ENCODE data around the gene PPP2R2C. TPM values are rescaled to one million over a fixed set of nuclear protein-coding genes. Genes with fewer than 3 reads are reported as not detected.

PPP2R2C gene
- total RNA-seq, 1 experiment from 2014 or later = 32.9 TPM

DNA sequence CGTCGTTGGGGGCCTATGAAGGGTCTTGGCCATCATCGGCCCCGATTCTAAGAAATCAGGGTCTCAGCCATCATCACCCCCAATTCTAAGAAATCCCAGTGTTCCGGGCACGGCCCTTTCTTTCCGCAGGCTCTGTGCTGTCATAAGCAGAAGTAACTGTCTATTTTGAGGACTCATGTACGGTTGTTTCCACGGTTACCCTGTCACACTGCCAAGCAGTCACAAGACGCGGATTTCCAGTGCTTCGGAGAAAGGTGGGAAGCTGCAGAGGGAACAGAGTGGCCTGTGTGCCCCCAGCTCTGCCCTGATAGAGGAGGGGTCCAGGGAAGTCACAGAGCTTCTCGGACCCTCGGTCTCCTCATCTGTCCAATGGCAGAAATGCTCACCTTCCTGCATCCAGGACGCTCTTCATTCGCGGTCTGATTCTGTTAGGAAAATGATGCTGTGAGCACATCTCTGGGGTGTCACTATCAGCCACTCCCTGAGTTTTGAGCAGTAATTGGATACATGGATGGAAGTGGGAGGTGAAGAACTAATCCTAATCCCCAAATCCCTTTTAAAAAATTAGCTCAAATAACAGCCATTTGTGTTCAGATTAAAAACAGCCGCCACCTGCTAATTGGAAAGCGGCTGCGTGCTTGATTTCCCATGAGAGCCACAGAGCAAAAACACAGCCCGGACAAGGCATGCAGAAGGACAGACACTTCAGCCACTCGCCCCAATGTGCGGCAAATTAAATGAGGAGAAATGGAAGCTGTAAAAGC is 129.7 kb downstream of the PPP2R2C start:
- Histone ChIP-seq H3K36me3 (ENCODE audit: control insufficient read depth in 1 of 2, insufficient read depth in 2 of 2, low read length in 2 of 2) (no peaks in the 10 kb centered on the region), H3K4me2 (ENCODE audit: low read length) (no peak overlapping the region), H3K27ac (ENCODE audit: low read depth, low read length) (no peak overlapping the region), H3K79me2 (ENCODE audit: insufficient read depth, low read length) (no peaks in the 10 kb centered on the region), H2AFZ (ENCODE audit: low read depth, low read length, poor library complexity, severe bottlenecking) (no peak overlapping the region), H3K9me2 (ENCODE audit: insufficient read depth) (no peaks in the 10 kb centered on the region), H3K4me3 (replicated peaks in 1 of 2; ENCODE audit: low read depth in 1 of 2, low read length in 2 of 2) (no peak overlapping the region), H4K20me1 (ENCODE audit: insufficient read depth) (no peaks in the 10 kb centered on the region), H3K27me3 (ENCODE audit: insufficient read depth, low read length) (0 out of 2 replicates have a peak, but pooled peaks cover 3% of the 10 kb centered on the region), H3K9ac (ENCODE audit: low read length) (no peak overlapping the region), H3K9me3 (ENCODE audit: control insufficient read depth in 1 of 2, insufficient read depth in 1 of 2, low read depth in 1 of 2, low read length in 2 of 2) (no peaks in the 10 kb centered on the region), H3K4me1 (ENCODE audit: control insufficient read depth in 1 of 2, insufficient read depth in 2 of 2, low read length in 2 of 2) (peaks cover 20 to 33% of the 10 kb centered on the region in 2 experiments)
- ChIA-PET CTCF (interaction anchor here (1.3 to 3.1 kb wide), 4 partner anchors 9 to 204 kb away, joined by 7 to 20 read pairs (median 10); no protein-coding TSS in a partner anchor), RAD21 (ENCODE audit: low non-redundant PET in 1 of 2, low total read pairs in 2 of 2, uncharacterized antibody in 2 of 2, unreplicated experiment in 2 of 2) (no interaction called here), POLR2A (no interaction called here)
- TF ChIP-seq CBX3 (IDR thresholded peaks at IDR 0.05; ENCODE audit: low read depth) (no peak), ELF1 (IDR thresholded peaks at IDR 0.05; ENCODE audit: borderline replicate concordance, low read depth) (no peak), EZH2phosphoT487 (IDR thresholded peaks at IDR 0.05; ENCODE audit: borderline replicate concordance) (no peak), ZFX (IDR thresholded peaks at IDR 0.05) (no peak), SIN3A (IDR thresholded peaks at IDR 0.05; ENCODE audit: low read depth) (no peak)
- TF ChIP-seq, protein P1, sequence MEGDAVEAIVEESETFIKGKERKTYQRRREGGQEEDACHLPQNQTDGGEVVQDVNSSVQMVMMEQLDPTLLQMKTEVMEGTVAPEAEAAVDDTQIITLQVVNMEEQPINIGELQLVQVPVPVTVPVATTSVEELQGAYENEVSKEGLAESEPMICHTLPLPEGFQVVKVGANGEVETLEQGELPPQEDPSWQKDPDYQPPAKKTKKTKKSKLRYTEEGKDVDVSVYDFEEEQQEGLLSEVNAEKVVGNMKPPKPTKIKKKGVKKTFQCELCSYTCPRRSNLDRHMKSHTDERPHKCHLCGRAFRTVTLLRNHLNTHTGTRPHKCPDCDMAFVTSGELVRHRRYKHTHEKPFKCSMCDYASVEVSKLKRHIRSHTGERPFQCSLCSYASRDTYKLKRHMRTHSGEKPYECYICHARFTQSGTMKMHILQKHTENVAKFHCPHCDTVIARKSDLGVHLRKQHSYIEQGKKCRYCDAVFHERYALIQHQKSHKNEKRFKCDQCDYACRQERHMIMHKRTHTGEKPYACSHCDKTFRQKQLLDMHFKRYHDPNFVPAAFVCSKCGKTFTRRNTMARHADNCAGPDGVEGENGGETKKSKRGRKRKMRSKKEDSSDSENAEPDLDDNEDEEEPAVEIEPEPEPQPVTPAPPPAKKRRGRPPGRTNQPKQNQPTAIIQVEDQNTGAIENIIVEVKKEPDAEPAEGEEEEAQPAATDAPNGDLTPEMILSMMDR (IDR thresholded peaks at IDR 0.05 in 2 of 3, conservative IDR thresholded peaks at IDR 0.05 in 1 of 3; ENCODE audit: borderline replicate concordance in 1 of 3, insufficient read depth in 1 of 3, low read depth in 2 of 3, low read length in 2 of 3) = no peak
- ATAC-seq (no peak), DNase-seq (ENCODE audit: low read depth, low spot score) (no peak)
- intact Hi-C loops (cut with micrococcal nuclease) = no loop called here
- no TSS peak for BruUV-seq (replicated peaks)

DNA sequence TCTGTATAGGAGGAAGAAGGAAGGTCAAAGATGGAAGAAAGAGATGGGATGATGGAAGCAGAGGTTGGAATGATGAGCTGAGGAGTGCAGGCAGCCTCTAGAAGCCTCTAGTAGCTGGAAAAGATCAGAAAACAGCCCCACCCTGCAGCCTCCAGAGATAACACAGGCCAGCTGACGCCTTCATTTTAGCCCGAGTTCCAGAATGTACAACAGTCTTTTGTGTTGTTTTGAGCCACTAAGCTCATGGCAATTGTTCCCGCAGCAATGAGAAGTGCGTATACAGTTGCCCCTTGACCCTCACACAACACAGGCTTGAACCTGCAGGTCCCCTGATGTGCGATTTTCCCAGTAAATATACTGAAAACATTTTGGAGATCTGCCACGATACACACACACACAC is 130.7 kb downstream of the PPP2R2C start:
- Histone ChIP-seq H3K9ac (ENCODE audit: low read length) (no peak overlapping the region), H3K4me1 (ENCODE audit: control insufficient read depth in 1 of 2, insufficient read depth in 2 of 2, low read length in 2 of 2) (peaks cover 27 to 40% of the 10 kb centered on the region in 2 experiments), H3K4me2 (ENCODE audit: low read length) (no peak overlapping the region), H3K27me3 (ENCODE audit: insufficient read depth, low read length) (0 out of 2 replicates have a peak, but pooled peaks cover 3% of the 10 kb centered on the region), H2AFZ (ENCODE audit: low read depth, low read length, poor library complexity, severe bottlenecking) (no peak overlapping the region), H4K20me1 (ENCODE audit: insufficient read depth) (no peaks in the 10 kb centered on the region; the same call in 1 of the 2 replicates), H3K9me2 (ENCODE audit: insufficient read depth) (no peaks in the 10 kb centered on the region), H3K79me2 (ENCODE audit: insufficient read depth, low read length) (no peaks in the 10 kb centered on the region), H3K9me3 (ENCODE audit: control insufficient read depth in 1 of 2, insufficient read depth in 1 of 2, low read depth in 1 of 2, low read length in 2 of 2) (no peaks in the 10 kb centered on the region), H3K27ac (ENCODE audit: low read depth, low read length) (no peak overlapping the region), H3K4me3 (replicated peaks in 1 of 2; ENCODE audit: low read depth in 1 of 2, low read length in 2 of 2) (no peak overlapping the region), H3K36me3 (ENCODE audit: control insufficient read depth in 1 of 2, insufficient read depth in 2 of 2, low read length in 2 of 2) (no peaks in the 10 kb centered on the region)
- no peak for DNase-seq (ENCODE audit: low read depth, low spot score)
- ChIA-PET POLR2A (no interaction called here), RAD21 (ENCODE audit: low non-redundant PET in 1 of 2, low total read pairs in 2 of 2, uncharacterized antibody in 2 of 2, unreplicated experiment in 2 of 2) (no interaction called here), CTCF (interaction anchor here (0.9 kb wide), 1 partner anchor 10 kb away, joined by 3 read pairs; no protein-coding TSS in a partner anchor)
- TF ChIP-seq RAD21 (IDR thresholded peaks at IDR 0.05; ENCODE audit: low read depth) (no peak), CBX3 (IDR thresholded peaks at IDR 0.05; ENCODE audit: low read depth) (no peak), JUND (IDR thresholded peaks at IDR 0.05) (no peak), POLR2A (IDR thresholded peaks at IDR 0.05; ENCODE audit: borderline replicate concordance, extremely low read depth, insufficient read depth, insufficient read length) (no peak), SRF (IDR thresholded peaks at IDR 0.05; ENCODE audit: low read depth) (no peak)
- TF ChIP-seq, protein P2, sequence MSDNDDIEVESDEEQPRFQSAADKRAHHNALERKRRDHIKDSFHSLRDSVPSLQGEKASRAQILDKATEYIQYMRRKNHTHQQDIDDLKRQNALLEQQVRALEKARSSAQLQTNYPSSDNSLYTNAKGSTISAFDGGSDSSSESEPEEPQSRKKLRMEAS (IDR thresholded peaks at IDR 0.05) = no peak
- TF ChIP-seq, protein P1 (IDR thresholded peaks at IDR 0.05 in 2 of 3, conservative IDR thresholded peaks at IDR 0.05 in 1 of 3; ENCODE audit: borderline replicate concordance in 1 of 3, insufficient read depth in 1 of 3, low read depth in 2 of 3, low read length in 2 of 3) = no peak
- TF ChIP-seq, protein P3, sequence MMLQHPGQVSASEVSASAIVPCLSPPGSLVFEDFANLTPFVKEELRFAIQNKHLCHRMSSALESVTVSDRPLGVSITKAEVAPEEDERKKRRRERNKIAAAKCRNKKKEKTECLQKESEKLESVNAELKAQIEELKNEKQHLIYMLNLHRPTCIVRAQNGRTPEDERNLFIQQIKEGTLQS (IDR thresholded peaks at IDR 0.05) = no peak
- intact Hi-C loops (cut with micrococcal nuclease) = no loop called here
- BruUV-seq (replicated peaks) = no TSS peak
- ATAC-seq = no peak

Measured in HCT116 (cell line).